ENCODE data around the gene SPACDR. TPM values are rescaled to one million over a fixed set of nuclear protein-coding genes. Genes with fewer than 3 reads are reported as not detected.
A peak's percentile ranks its signal among the peaks of the same experiment; 100 is the strongest.

The SPACDR gene
- total and polyA plus RNA-seq, 2 experiments from 2014 or later: 0.42 to 0.52 TPM

DNA sequence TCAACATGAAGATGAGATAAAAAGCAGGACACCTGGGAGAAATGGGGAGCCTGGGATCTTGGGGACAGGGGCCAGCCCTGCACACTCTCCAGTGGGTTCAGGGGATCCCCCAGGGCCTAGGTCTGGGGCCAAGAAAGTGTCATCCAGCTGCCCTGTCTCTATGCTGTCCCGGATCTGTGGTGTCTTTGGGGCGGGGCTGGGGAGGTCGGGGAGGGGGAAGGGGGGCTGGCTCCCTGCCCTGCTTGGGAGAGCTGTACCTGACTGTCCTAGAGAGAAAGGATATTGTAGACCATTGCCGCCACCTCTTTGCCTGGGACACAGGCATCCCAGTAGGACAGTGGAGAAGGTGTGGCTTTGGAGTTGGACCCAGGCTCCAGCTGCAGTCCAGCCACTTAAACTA, 7.0 kb upstream of the SPACDR start (continued):
- TF ChIP-seq REST (IDR thresholded peaks at IDR 0.05; ENCODE audit: unreplicated experiment): no peak
- TF ChIP-seq JUNB (IDR thresholded peaks at IDR 0.05; ENCODE audit: unreplicated experiment): no peak
- TF ChIP-seq EZH2phosphoT487 (IDR thresholded peaks at IDR 0.05; ENCODE audit: unreplicated experiment): no peak
- no peak for TF ChIP-seq NANOG (IDR thresholded peaks at IDR 0.05; ENCODE audit: borderline replicate concordance)
- TF ChIP-seq, protein P1, sequence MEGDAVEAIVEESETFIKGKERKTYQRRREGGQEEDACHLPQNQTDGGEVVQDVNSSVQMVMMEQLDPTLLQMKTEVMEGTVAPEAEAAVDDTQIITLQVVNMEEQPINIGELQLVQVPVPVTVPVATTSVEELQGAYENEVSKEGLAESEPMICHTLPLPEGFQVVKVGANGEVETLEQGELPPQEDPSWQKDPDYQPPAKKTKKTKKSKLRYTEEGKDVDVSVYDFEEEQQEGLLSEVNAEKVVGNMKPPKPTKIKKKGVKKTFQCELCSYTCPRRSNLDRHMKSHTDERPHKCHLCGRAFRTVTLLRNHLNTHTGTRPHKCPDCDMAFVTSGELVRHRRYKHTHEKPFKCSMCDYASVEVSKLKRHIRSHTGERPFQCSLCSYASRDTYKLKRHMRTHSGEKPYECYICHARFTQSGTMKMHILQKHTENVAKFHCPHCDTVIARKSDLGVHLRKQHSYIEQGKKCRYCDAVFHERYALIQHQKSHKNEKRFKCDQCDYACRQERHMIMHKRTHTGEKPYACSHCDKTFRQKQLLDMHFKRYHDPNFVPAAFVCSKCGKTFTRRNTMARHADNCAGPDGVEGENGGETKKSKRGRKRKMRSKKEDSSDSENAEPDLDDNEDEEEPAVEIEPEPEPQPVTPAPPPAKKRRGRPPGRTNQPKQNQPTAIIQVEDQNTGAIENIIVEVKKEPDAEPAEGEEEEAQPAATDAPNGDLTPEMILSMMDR (conservative IDR thresholded peaks at IDR 0.05; ENCODE audit: low read depth in 2 of 2): no peak
- TF ChIP-seq ZNF114 (CRISPR knock-in tag; IDR thresholded peaks at IDR 0.05): no peak

- Histone ChIP-seq H3K36me3 (ENCODE audit: insufficient read depth) (no peaks in the 10 kb centered on the region; the same call in 1 of the 2 replicates), H3K4me2 (no peak overlapping the region), H3F3A (replicated peaks; ENCODE audit: low read depth) (no peaks in the 10 kb centered on the region; the same call in 1 of the 2 replicates), H3K79me2 (replicated peaks; ENCODE audit: insufficient read depth) (no peaks in the 10 kb centered on the region), H4K20me1 (replicated peaks; ENCODE audit: insufficient read depth) (peaks cover 3% of the 10 kb centered on the region; the same call in 1 of the 2 replicates), H2AFZ (no peak overlapping the region), H3K4me3 (0 out of 2 replicates have a peak overlapping the region, but pooled peaks have one; percentile 23), H3K9me2 (ENCODE audit: insufficient read depth) (no peaks in the 10 kb centered on the region), H3K27me3 (ENCODE audit: insufficient read depth) (no peaks in the 10 kb centered on the region), H3K4me1 (ENCODE audit: insufficient read depth) (peaks cover 4% of the 10 kb centered on the region; the same call in 1 of the 2 replicates), H3K27ac (ENCODE audit: low read depth) (no peak overlapping the region)
- peak; percentile 85 for ATAC-seq
- Mint-ChIP-seq H3K4me1 (peaks cover 13% of the 10 kb centered on the region; the same call in 2 of the 3 replicates), H3K27me3 (ENCODE audit: insufficient read depth, low read depth, poor library complexity) (peaks cover 4% of the 10 kb centered on the region), H3K36me3 (ENCODE audit: low read depth) (peaks cover 5% of the 10 kb centered on the region; the same call in 1 of the 3 replicates), H3K4me3 (no peak overlapping the region; the same call in 2 of the 3 replicates), H3K9me3 (no peaks in the 10 kb centered on the region; the same call in 2 of the 3 replicates), H3K27ac (no peak overlapping the region)
- DNase-seq (ENCODE audit: low spot score): peak; percentile 92
- TF ChIP-seq, protein P2, sequence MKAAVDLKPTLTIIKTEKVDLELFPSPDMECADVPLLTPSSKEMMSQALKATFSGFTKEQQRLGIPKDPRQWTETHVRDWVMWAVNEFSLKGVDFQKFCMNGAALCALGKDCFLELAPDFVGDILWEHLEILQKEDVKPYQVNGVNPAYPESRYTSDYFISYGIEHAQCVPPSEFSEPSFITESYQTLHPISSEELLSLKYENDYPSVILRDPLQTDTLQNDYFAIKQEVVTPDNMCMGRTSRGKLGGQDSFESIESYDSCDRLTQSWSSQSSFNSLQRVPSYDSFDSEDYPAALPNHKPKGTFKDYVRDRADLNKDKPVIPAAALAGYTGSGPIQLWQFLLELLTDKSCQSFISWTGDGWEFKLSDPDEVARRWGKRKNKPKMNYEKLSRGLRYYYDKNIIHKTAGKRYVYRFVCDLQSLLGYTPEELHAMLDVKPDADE (IDR thresholded peaks at IDR 0.05): no peak
- no peak for TF ChIP-seq JUNB (IDR thresholded peaks at IDR 0.05; ENCODE audit: unreplicated experiment)
- TF ChIP-seq, protein P1 (conservative IDR thresholded peaks at IDR 0.05; ENCODE audit: low read depth in 2 of 2): peak; percentile 75 to 97
Observed at GRCh38 chr7:100469227-100470044, 5.4 kb upstream of the SPACDR start.

Measured in GM23338 (cell line).